ENCODE results near the gene TANGO2.
"Not testable (repeated sequence)": the region's sequence is repeated elsewhere in the genome, so short reads cannot be mapped to it uniquely, and the experiment has no call there.

The TANGO2 gene

GRCh38 chr22:20054485-20054884 lies 33.6 kb downstream of the TANGO2 start:
- DNase-seq, result peak in 1 of 10 donors; percentile 59
- intact Hi-C loops (cut with DNase I), result no loop called here

GRCh38 chr22:20055144-20055543 lies 34.2 kb downstream of the TANGO2 start:
- intact Hi-C loops (cut with DNase I), result no loop called here
- DNase-seq, result no peak

GRCh38 chr22:20055654-20056053 lies 34.7 kb downstream of the TANGO2 start:
- intact Hi-C loops (cut with DNase I), result no loop called here

GRCh38 chr22:20056161-20056560 lies 35.3 kb downstream of the TANGO2 start:
- peak in 1 of 10 donors; percentile 69 for DNase-seq
- intact Hi-C loops (cut with DNase I), result no loop called here

More at GRCh38 chr22:20055654-20056053, 34.7 kb downstream of the TANGO2 start:
- DNase-seq, result peak in 1 of 10 donors; percentile 71

GRCh38 chr22:20056696-20057386 lies 35.9 kb downstream of the TANGO2 start:
- DNase-seq, result peak in 3 of 10 donors; percentile 48 to 75 (median 65)
- intact Hi-C loops (cut with DNase I), result no loop called here

- intact Hi-C loops (cut with DNase I), result no loop called here
These were observed 36.8 kb downstream of the TANGO2 start for GRCh38 chr22:20057596-20058268.

GRCh38 chr22:20058989-20059770 lies 38.3 kb downstream of the TANGO2 start:
- intact Hi-C loops (cut with DNase I), result no loop called here
- no peak for DNase-seq

More at GRCh38 chr22:20057596-20058268, 36.8 kb downstream of the TANGO2 start:
- DNase-seq, result peak in 2 of 10 donors; percentile 35 to 50

GRCh38 chr22:20060700-20061480 lies 40.0 kb downstream of the TANGO2 start:
- peak in 1 of 10 donors; percentile 75 for DNase-seq
- intact Hi-C loops (cut with DNase I), result no loop called here

- intact Hi-C loops (cut with DNase I), result no loop called here
- DNase-seq, result peak in 7 of 10 donors; percentile 29 to 91 (median 56)
These were observed 40.6 kb downstream of the TANGO2 start for GRCh38 chr22:20061481-20061861.

GRCh38 chr22:20062043-20062765 lies 41.3 kb downstream of the TANGO2 start:
- intact Hi-C loops (cut with DNase I), result no loop called here
- peak in 2 of 10 donors; percentile 70 to 77 for DNase-seq

GRCh38 chr22:20062766-20063083 lies 41.8 kb downstream of the TANGO2 start:
- intact Hi-C loops (cut with DNase I), result no loop called here
- DNase-seq, result no peak

- peak in 1 of 10 donors; percentile 64 for DNase-seq
- intact Hi-C loops (cut with DNase I), result no loop called here
These were observed 42.6 kb downstream of the TANGO2 start for GRCh38 chr22:20063271-20064139.

- intact Hi-C loops (cut with DNase I), result no loop called here
- peak in 1 of 10 donors; percentile 77 for DNase-seq
These were observed 43.2 kb downstream of the TANGO2 start for GRCh38 chr22:20064140-20064480.

- DNase-seq, result peak in 1 of 10 donors; percentile 47
- intact Hi-C loops (cut with DNase I), result no loop called here
These were observed 43.8 kb downstream of the TANGO2 start for GRCh38 chr22:20064545-20065262.

GRCh38 chr22:20065896-20066616 lies 45.1 kb downstream of the TANGO2 start:
- intact Hi-C loops (cut with DNase I), result no loop called here
- DNase-seq, result peak in 1 of 10 donors; percentile 65

- intact Hi-C loops (cut with DNase I), result no loop called here
- peak in 1 of 10 donors; percentile 62 for DNase-seq
These were observed 45.9 kb downstream of the TANGO2 start for GRCh38 chr22:20066617-20067383.

GRCh38 chr22:20067384-20067682 lies 46.4 kb downstream of the TANGO2 start:
- intact Hi-C loops (cut with DNase I); DNase-seq: not testable (repeated sequence)
